ENCODE data around the gene EHMT1.

EHMT1 gene

DNA sequence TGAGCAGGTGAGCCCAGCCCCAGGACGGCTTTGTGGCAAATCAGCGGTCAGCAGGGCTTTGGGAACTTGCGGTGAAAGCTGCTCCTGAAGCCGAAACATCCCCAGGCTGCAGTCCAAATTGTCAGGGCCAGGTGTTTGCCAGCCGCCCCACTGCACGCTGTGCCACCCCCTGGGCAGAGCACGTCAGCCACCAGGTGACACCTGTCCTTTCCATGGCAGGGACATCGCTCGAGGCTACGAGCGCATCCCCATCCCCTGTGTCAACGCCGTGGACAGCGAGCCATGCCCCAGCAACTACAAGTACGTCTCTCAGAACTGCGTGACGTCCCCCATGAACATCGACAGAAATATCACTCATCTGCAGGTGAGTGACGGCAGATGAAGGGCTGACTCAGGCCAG lies 194.4 kb downstream of the EHMT1 start:
- TF ChIP-seq JUND (IDR thresholded peaks at IDR 0.05; ENCODE audit: low read depth), result no peak
- in situ Hi-C loops (cut with HindIII; ENCODE audit: low pct_unique_long_range_greater_than_20kb, low sequenced_read_pairs), result no loop called here
- no peak for DNase-seq (ENCODE audit: low read depth in 1 of 2, low spot score in 1 of 2)

DNA sequence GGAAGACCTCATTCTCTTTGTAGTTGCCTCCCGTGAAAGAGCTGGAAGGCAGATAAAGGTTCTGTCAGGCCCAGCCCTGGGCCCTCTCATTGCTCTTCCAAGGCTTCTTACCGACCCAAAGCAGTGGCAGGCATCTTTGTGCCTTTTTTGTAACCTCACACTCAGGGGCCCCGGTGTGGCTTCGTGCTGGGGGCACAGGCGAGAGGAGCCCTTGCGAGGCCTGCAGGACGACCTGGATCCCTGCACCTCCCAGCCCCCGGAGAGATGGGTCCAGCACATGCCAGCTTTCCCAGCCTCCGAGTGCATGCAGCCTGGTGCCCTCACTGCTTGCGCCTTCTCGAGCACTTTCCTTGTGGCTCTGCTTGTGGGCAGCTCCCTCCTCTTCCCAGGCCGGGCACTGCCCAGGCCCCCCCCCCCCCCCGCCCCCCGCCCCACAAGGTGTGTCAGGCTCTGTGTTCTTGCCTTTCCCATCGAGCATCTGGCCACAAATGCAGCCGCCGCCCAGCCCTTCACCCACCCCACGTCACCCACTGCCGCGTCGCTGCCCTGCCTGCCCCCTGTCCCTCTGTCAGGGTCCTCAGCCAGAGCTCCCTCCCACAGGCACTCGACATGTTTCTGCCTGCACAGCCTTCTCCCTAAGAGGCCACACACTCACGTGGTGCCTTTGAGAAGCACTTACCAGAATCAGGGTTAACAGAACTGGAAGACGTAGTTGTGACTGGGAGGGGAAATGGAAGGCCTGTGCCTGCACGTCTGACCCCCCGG lies 195.0 kb downstream of the EHMT1 start:
- in situ Hi-C loops (cut with HindIII; ENCODE audit: low pct_unique_long_range_greater_than_20kb, low sequenced_read_pairs), result no loop called here
- no peak for TF ChIP-seq JUND (IDR thresholded peaks at IDR 0.05; ENCODE audit: low read depth)
- DNase-seq (ENCODE audit: low read depth in 1 of 2, low spot score in 1 of 2), result no peak

DNA sequence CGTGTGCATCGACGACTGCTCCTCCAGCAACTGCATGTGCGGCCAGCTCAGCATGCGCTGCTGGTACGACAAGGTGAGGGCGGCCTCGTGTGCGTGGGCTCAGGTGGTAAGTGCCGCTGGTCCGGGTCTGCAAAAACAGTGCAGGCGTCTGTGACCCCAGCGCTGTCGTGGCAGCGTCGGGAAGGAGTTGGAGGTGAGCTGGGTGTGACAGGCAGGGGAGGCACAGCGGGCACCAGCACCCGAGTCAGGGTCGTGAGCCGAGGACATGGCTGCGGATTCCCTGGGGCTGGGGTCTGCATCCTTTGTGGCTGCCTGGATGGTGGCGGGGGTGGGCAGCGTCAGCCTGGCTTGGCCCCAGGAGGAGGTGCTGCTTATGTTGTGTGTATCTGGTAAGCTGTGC lies 195.6 kb downstream of the EHMT1 start:
- TF ChIP-seq JUND (IDR thresholded peaks at IDR 0.05; ENCODE audit: low read depth), result no peak
- in situ Hi-C loops (cut with HindIII; ENCODE audit: low pct_unique_long_range_greater_than_20kb, low sequenced_read_pairs), result no loop called here

DNA sequence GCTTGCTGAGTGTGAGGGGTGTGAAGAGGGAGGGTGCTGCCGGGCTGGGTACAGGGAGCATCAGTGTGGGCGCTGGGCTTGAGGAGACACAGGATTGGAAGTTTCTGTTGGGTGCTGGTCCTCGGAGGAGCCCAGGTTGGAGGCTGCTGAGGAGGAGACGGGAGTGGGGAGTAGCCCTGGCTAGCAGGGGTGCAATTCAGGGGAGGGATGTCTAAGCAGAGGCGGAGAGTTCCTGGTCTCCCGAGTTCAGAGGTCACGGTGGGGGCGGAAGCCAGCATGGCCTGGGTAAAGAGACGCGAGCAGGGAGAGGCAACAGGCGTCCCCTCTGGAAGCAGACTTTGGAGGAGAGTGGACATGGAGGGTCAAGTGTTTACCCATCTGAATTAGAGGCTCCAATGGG lies 196.0 kb downstream of the EHMT1 start:
- no peak for TF ChIP-seq JUND (IDR thresholded peaks at IDR 0.05; ENCODE audit: low read depth)
- in situ Hi-C loops (cut with HindIII; ENCODE audit: low pct_unique_long_range_greater_than_20kb, low sequenced_read_pairs), result no loop called here
- no peak for DNase-seq (ENCODE audit: low read depth in 1 of 2, low spot score in 1 of 2)

More for the DNA sequence above, 195.6 kb downstream of the EHMT1 start:
- no peak for DNase-seq (ENCODE audit: low read depth in 1 of 2, low spot score in 1 of 2)

DNA sequence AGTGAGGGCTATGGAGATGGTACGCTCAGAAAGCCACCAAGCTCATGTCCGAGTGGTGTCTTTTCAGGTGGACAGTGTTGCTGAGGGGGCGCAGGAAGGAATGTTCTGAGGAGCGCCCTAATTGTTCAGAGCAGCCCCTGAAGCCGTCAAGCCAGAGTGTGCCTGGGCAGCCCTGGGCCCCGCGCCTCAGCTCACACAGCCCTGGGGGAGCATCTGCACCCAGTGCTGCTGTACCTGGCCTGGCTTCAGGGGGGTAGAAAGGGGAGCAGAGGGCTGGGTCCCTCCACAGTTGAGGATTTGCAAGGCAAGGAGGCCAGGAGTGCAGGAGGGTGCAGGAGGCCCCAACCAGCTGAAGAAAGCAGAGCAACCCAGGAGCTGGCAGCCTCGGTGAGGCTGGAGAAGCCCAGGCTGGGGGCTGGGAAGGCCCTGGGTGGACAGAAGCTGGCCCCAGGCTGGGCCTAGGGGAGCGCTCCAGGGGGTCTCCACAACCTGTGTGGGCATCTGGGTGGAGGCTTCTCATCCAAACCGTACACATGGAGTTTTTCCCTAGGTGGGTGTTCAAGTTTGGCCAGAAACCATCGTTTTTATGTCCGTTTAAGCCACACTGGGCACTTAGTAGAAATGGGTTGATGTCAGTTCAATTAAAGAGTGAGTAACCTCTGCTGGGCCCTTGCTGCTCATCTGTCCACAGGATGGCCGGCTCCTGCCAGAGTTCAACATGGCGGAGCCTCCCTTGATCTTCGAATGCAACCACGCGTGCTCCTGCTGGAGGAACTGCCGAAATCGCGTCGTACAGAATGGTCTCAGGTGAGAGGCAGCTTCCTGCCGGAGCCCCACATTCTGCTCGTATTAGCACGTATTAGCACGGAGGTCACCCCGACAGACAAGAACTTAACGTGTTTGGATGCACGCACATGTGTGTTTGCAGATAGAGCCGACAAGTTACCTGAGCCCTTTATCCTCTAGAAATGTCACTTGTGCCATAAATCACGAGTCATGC lies 196.8 kb downstream of the EHMT1 start:
- in situ Hi-C loops (cut with HindIII; ENCODE audit: low pct_unique_long_range_greater_than_20kb, low sequenced_read_pairs), result no loop called here

DNA sequence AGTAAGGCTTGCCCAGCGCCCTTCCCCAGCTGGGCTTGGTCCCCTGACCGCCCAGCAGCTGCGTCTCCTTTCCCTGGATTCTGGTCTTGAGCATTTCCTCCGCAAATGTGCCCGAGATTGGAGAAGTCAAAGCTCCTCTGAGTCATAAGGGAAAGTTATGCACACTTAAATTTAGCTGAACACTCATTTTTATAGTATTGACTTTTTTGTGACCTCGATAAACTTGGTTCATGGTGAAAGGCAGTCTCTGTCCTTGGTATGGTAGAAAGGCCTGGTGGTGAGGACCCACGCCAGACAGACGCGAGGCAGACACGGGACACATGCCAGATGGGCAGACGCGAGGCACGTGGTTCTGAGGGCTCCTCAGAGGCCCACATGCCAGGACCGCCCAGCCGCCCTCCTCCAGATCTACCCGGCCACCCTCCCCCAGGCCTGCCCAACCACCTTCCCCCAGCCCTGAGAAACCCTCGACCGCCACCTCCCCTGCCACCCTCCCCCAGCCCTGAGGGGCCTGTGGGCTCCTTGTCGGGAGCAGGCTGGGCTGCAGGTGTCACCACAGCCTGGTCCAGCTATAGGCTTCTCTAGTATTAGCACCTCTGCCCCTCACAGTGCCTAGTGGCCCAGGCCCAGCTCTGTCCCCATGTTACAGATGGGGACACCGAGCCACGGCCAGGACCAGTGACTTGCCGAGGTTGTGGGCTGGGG lies 197.9 kb downstream of the EHMT1 start:
- in situ Hi-C loops (cut with HindIII; ENCODE audit: low pct_unique_long_range_greater_than_20kb, low sequenced_read_pairs), result no loop called here
- TF ChIP-seq JUND (IDR thresholded peaks at IDR 0.05; ENCODE audit: low read depth), result no peak
- no peak for DNase-seq (ENCODE audit: low read depth in 1 of 2, low spot score in 1 of 2)

More for the DNA sequence above, 196.8 kb downstream of the EHMT1 start:
- no peak for DNase-seq (ENCODE audit: low read depth in 1 of 2, low spot score in 1 of 2)
- no peak for TF ChIP-seq JUND (IDR thresholded peaks at IDR 0.05; ENCODE audit: low read depth)

DNA sequence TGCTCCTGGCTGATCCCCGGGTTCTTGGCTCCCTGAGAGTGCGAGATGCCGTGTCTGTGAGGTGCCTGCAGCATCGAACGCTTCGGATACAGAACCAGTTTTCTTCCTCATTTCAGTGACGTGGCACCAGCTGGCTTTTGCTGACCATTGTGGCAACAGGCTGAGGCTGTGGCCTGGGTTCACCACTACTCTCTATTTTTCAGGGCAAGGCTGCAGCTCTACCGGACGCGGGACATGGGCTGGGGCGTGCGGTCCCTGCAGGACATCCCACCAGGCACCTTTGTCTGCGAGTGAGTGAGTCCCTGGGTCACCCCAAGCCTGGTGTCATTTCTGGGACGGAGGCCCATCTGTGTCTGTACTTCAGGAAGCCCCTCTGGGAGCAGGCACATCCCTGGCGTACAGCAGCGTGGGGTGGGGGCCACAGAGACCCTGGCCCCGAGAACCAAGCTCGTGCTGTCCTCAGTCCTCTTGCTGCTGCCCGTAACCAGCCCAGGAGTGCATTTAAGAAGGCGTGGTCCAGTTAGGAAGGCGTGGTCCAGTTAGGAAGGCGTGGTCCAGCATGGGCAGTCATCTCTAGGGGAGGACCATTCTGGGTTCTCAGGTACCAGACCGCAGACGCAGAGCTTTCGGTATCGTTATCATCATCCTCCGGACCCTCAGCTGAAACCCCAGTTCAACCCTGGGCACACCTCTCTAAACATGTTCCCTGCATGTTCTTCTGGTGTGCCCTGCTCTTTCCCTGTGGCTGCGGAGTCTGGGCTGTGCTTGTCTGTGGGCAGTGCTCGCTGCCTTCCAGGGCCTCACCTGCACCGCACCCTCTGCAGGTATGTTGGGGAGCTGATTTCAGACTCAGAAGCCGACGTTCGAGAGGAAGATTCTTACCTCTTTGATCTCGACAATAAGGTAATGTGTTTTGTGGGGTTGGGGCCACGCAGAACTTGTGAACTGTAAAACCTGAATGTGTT lies 198.7 kb downstream of the EHMT1 start:
- TF ChIP-seq JUND (IDR thresholded peaks at IDR 0.05; ENCODE audit: low read depth), result no peak
- in situ Hi-C loops (cut with HindIII; ENCODE audit: low pct_unique_long_range_greater_than_20kb, low sequenced_read_pairs), result no loop called here
- no peak for DNase-seq (ENCODE audit: low read depth in 1 of 2, low spot score in 1 of 2)

DNA sequence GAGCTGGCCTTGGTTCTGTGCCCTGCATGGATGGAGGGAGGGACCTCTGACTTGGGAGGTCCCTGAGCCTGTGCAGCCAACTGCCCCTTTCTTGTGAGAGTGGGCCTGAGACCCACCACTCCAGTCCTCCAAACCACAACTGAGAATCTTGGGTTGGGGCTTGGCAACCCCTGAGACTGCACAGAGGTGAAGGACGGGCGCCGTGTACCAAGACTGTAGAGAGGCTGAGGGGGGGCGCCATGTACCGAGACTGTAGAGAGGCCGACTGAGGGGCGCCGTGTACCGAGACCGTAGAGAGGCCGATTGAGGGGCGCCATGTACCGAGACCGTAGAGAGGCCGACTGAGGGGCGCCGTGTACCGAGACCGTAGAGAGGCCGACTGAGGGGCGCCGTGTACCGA lies 199.5 kb downstream of the EHMT1 start:
- no peak for TF ChIP-seq JUND (IDR thresholded peaks at IDR 0.05; ENCODE audit: low read depth)
- DNase-seq (ENCODE audit: low read depth in 1 of 2, low spot score in 1 of 2), result no peak
- in situ Hi-C loops (cut with HindIII; ENCODE audit: low pct_unique_long_range_greater_than_20kb, low sequenced_read_pairs), result no loop called here

DNA sequence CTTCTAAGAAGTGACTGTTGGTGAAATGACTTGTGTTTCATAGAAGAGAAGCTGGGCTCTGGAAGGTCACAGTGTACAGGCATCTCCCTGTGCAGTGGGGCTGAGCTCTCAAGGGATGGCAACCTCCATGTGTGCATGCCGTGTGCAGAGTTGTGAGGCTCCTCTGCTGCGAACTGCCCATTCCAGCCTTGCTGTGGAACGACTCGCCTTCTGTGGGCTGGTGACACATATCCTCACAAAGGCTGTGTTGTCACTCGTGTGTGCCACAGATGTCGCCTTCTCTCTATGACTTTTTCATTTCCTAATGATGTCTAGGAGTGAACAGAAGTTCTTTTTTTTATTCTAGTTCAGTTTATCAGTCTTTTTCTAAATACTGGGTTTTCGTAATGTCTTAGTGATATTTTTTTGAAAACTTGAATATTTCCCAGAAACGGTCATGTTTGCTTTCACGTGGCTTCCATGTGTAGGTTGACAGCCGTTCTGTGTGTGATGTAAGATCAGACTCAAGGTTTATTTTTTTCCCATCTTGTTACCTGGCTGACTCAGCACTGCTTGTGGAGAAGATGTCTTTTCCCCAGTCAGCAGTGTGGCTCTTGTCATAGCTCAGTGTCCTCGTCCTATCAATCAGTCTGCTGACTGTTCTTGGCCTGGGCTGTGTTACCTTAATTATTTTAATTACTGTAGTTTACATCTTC lies 201.5 kb downstream of the EHMT1 start:
- DNase-seq (ENCODE audit: low read depth in 1 of 2, low spot score in 1 of 2), result no peak
- in situ Hi-C loops (cut with HindIII; ENCODE audit: low pct_unique_long_range_greater_than_20kb, low sequenced_read_pairs), result no loop called here

DNA sequence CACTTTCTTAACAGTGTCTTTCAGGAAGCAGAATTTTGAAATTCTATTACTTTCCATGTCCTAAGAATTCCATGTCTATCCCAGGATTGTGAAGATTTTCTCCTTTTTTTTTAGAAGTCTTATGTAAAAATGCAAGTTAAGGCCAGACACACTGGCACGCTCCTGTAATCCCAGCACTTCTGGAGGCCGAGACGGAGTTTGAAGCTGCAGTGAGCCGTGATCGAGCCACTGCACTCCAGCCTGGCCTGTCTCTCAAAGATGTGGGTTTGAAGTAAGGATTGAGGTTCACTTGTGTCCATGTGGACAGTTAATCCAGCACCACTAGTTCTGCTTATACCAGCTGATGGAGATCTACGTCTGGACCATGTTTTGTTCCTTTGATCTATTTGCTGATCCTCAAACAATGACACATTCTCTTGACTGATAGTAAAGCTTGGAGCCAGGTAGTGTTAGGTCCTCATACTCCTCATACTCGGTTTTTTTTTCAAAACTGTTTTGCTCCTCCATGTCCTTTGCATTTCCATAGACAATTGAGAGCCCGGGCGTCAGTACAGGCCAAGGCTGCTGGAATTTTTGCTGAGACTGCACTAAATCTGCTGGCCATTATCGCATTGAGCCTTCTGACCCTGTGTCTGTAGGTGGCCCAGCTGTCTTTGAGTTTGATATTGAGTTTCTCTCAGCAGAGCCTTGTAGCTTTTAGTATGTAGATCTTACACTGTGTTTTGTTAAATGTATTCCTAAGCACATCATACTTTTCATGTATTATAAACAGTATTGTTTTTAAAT lies 205.4 kb downstream of the EHMT1 start:
- no peak for DNase-seq (ENCODE audit: low read depth in 1 of 2, low spot score in 1 of 2)
- in situ Hi-C loops (cut with HindIII; ENCODE audit: low pct_unique_long_range_greater_than_20kb, low sequenced_read_pairs), result no loop called here
- no peak for TF ChIP-seq JUND (IDR thresholded peaks at IDR 0.05; ENCODE audit: low read depth)

More for the DNA sequence above, 201.5 kb downstream of the EHMT1 start:
- no peak for TF ChIP-seq JUND (IDR thresholded peaks at IDR 0.05; ENCODE audit: low read depth)

Data from T47D (cell line).